K562 (cell line): Measurements from ENCODE around the gene BCORL1. TPM values are rescaled to one million over a fixed set of nuclear protein-coding genes. Genes with fewer than 3 reads are reported as not detected.

Source experiments
- ELF1 ChIP-seq: fragments of 200-800 bp; sonication (Bioruptor generic); IDR thresholded peaks from 2 replicates; pipeline ENCODE4 v1.6.1; 2016; ENCODE audit warnings: missing genetic modification characterization, missing compliant biosample characterization
- KDM5B ChIP-seq: fragments of 200-600 bp; sonication (generic); IDR thresholded peaks from 2 replicates; pipeline ENCODE4 v1.6.1; 2012; ENCODE audit warnings: low read depth, mild to moderate bottlenecking, moderate library complexity, low read length, control low read depth, inconsistent platforms; ENCODE audit not compliant: insufficient replicate concordance
- LARP7 ChIP-seq: fragments of 450-650 bp; IDR thresholded peaks from 2 replicates; pipeline ENCODE4 v1.6.1; 2016
- MAZ ChIP-seq, 2 experiments: fragments of 450-650 bp in 1 of 2; sonication (generic) in 1 of 2; formaldehyde crosslinking; IDR thresholded peaks in 1 of 2; conservative IDR thresholded peaks in 1 of 2; 2 replicates each; pipeline versions ENCODE4 v1.4.0 to v1.5.0; 2020; ENCODE audit warnings: mild to moderate bottlenecking in 1 of 2, missing genetic modification reagents in 1 of 2
- POLR2B ChIP-seq: fragments of 450-650 bp; IDR thresholded peaks from 2 replicates; pipeline ENCODE4 v1.6.1; 2018; ENCODE audit warnings: low read depth; ENCODE audit not compliant: partially characterized antibody
- RBFOX2 ChIP-seq: fragments of 200-400 bp; formaldehyde crosslinking; IDR thresholded peaks from 2 replicates; pipeline ENCODE4 v1.6.1; 2017; ENCODE audit warnings: low read depth, mild to moderate bottlenecking, low read length, moderate library complexity
- RCOR1 ChIP-seq, 2 experiments: IDR thresholded peaks; 2 replicates each; pipeline ENCODE4 v1.6.1; 2012; ENCODE audit warnings: low read depth in 2 of 2, low read length in 2 of 2, borderline replicate concordance in 1 of 2, improper control_type of control experiment in 1 of 2
- SIX5 ChIP-seq, 2 experiments: IDR thresholded peaks; 2 replicates each; pipeline ENCODE4 v1.6.1; 2011; ENCODE audit warnings: low read length in 2 of 2, borderline replicate concordance in 1 of 2, low read depth in 1 of 2, mild to moderate bottlenecking in 1 of 2, moderate library complexity in 1 of 2; ENCODE audit not compliant: insufficient read depth in 1 of 2
- THRB ChIP-seq: fragments of 450-650 bp; formaldehyde crosslinking; conservative IDR thresholded peaks from 2 replicates; pipeline ENCODE4 v1.4.0; 2022; ENCODE audit warnings: mild to moderate bottlenecking, missing genetic modification characterization
- ZFP91 ChIP-seq: sonication (generic); formaldehyde crosslinking; IDR thresholded peaks from 2 replicates; pipeline ENCODE4 v1.8.0; 2022; ENCODE audit warnings: mild to moderate bottlenecking, missing genetic modification reagents
- polyA plus RNA-seq, 8 experiments: library from polyadenylated mRNA; depleted of rRNA in 4 of 8; stranded (reverse) in 5 of 8; unstranded in 3 of 8; fragments of >200 nt; fragmentation: Nextera tagmentation in 2 of 8; fragmentation: Illumina TruSeq in 1 of 8; extraction: Ambion mirVana in 2 of 8; extraction: Trizol in 1 of 8; gene quantifications; 2 replicates each; pipeline versions ENCODE4 v1.2.1 to v1.2.3, GENCODE V29; 2011 to 2014; ENCODE audit warnings: inconsistent platforms in 1 of 8, missing spikeins in 1 of 8
- total RNA-seq, 7 experiments: library from RNA; depleted of rRNA in 6 of 7; stranded (reverse); fragments of >200 nt in 6 of 7; fragmentation: Illumina TruSeq in 2 of 7; extraction: Trizol in 2 of 7; gene quantifications; 2 replicates each; pipeline versions ENCODE4 v1.2.1 to v1.2.3, GENCODE V29; 2011 to 2021; ENCODE audit warnings: low replicate concordance in 1 of 7
- TF ChIP-seq, protein P1 (sequence below), 2 experiments: fragments of 450-650 bp; IDR thresholded peaks; 2 replicates each; pipeline ENCODE4 v1.6.1; 2016; ENCODE audit warnings: mild to moderate bottlenecking in 2 of 2, borderline replicate concordance in 1 of 2, low read depth in 1 of 2, moderate library complexity in 1 of 2
- TF ChIP-seq, protein P2 (sequence below): sonication (generic); formaldehyde crosslinking; IDR thresholded peaks from 2 replicates; pipeline ENCODE4 v1.9.0; 2022; ENCODE audit warnings: mild to moderate bottlenecking, missing genetic modification reagents

The BCORL1 gene
- total and polyA plus RNA-seq, 9 of the 15 experiments (the other 6 are each of a cell fraction or from before 2014, with no cell fraction given) = 0.48 to 29.6 (median 2.1) TPM

DNA sequence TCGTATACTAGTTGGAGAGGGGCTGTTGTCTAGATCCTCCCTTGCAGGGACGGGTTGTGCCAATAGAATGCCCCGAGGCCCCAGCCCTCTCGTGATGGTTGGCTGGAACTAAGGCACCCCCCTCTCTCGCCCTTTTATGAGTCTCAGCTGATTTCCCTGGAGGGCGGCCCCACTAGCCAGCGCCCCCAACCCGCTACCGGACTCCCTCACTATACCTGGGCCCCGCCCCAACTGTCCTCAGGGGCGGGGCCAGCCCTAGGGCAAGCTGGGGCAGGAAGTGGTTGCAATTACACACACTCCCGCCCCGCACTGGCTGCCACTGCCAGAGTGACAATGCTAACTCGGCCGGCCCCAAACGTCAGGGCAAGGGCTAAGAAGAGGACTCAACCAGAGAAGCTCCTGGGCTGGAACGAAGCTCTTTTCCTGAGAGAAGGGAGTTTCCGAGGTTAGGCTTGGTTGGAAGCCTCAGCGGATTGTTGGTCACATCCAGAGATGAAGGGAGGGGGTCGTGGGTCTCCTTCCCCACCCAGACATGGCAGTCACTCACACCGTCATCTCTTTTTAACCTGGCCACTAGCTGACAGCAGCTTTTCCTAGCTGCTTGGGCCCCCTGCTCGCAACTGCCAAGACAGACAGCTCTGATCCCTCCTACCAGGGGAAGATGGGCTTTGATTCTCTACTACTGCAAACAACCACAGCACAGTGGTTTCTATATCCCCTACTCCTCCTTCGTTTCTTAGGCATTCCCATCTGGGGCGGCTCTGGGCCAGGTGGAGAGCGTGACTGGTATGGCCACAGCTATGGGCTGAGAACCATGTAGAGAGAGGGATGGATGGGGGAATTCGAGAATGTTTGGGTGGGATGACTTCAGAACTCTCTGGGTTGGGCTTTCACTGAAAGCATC is 21.0 kb upstream of the BCORL1 start (continued):
- TF ChIP-seq, protein P1, sequence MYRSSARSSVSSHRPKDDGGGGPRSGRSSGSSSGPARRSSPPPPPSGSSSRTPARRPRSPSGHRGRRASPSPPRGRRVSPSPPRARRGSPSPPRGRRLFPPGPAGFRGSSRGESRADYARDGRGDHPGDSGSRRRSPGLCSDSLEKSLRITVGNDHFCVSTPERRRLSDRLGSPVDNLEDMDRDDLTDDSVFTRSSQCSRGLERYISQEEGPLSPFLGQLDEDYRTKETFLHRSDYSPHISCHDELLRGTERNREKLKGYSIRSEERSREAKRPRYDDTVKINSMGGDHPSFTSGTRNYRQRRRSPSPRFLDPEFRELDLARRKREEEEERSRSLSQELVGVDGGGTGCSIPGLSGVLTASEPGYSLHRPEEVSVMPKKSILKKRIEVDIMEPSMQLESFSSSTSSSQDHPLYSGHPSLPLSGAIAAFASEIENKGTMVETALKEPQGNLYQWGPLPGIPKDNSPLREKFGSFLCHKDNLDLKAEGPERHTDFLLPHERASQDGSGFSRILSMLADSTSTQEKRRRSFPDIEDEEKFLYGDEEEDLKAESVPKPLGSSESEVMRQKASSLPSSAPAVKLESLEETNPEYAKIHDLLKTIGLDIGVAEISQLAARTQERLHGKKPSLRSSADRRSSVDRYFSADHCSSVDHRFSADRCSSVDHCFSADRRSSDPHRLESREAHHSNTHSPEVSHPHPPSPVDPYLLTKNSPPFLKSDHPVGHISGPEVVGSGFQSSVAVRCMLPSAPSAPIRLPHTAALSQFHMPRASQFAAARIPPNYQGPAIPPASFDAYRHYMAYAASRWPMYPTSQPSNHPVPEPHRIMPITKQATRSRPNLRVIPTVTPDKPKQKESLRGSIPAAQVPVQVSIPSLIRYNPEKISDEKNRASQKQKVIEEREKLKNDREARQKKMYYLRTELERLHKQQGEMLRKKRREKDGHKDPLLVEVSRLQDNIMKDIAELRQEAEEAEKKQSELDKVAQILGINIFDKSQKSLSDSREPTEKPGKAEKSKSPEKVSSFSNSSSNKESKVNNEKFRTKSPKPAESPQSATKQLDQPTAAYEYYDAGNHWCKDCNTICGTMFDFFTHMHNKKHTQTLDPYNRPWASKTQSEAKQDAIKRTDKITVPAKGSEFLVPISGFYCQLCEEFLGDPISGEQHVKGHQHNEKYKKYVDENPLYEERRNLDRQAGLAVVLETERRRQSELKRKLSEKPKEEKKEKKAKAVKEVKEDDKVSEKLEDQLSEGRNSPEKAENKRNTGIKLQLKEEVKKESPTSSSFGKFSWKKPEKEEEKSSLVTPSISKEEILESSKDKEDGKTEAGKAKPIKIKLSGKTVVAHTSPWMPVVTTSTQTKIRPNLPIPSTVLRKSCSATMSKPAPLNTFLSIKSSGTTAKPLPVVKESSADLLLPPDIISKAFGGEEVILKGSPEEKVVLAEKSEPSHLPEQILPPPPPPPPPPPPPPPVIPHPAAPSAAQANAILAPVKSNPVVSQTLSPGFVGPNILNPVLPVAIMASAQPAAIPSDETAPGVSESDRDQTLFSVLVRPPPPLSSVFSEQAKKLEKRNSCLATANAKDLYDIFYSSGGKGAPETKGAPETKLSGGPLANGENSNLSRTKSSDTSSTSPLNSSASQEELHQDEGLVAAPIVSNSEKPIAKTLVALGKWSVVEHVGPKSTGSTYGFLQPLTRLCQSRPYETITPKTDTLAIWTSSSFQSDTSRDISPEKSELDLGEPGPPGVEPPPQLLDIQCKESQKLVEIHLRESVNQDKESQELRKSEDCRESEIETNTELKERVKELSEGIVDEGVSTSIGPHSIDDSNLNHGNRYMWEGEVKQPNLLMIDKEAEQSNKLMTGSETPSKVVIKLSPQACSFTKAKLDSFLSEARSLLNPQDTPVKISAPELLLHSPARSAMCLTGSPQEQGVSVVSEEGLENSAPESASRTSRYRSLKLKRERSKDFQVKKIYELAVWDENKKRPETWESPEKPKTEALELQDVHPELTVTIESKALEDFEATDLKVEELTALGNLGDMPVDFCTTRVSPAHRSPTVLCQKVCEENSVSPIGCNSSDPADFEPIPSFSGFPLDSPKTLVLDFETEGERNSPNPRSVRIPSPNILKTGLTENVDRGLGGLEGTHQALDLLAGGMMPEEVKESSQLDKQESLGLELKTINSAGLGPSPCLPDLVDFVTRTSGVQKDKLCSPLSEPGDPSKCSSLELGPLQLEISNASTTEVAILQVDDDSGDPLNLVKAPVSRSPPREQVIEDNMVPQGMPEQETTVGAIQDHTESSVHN (IDR thresholded peaks at IDR 0.05; ENCODE audit: borderline replicate concordance in 1 of 2, low read depth in 1 of 2) = no peak
- TF ChIP-seq KDM5B (peak; percentile 84), THRB (CRISPR knock-in tag) (no peak), POLR2B (peak; percentile 80), LARP7 (no peak), RCOR1 (IDR thresholded peaks at IDR 0.05; ENCODE audit: borderline replicate concordance in 1 of 2, low read depth in 2 of 2, low read length in 2 of 2) (0 out of 4 replicates have a peak, but pooled peaks of 1 of the 2 experiments have one; percentile 33), ZFP91 (no peak), RBFOX2 (peak; percentile 90), MAZ (CRISPR knock-in tag; conservative IDR thresholded peaks at IDR 0.05 in 1 of 2, IDR thresholded peaks at IDR 0.05 in 1 of 2) (peak in 1 of 2 experiments; percentile 86; a peak in 3 of 4 replicates), SIX5 (IDR thresholded peaks at IDR 0.05; ENCODE audit: borderline replicate concordance in 1 of 2, insufficient read depth in 1 of 2, low read depth in 1 of 2, low read length in 2 of 2) (no peak), ELF1 (tag) (peak; percentile 55; the same call in 1 of the 2 replicates)
- TF ChIP-seq, protein P2, sequence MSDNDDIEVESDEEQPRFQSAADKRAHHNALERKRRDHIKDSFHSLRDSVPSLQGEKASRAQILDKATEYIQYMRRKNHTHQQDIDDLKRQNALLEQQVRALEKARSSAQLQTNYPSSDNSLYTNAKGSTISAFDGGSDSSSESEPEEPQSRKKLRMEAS (CRISPR knock-in tag) = 0 out of 2 replicates have a peak, but pooled peaks have one; percentile 21
